Coronary artery (tissue), 2 donors: ENCODE results near the gene FANCF.
A peak's percentile ranks its signal among the peaks of the same experiment; 100 is the strongest.

Experiments
- DNase-seq: peaks from one replicate; pipeline ENCODE4 v3.0.0-alpha.2; 2017; ENCODE audit warnings: low spot score
- H3K27ac ChIP-seq, 2 donors: fragments of 200-600 bp; sonication (generic); one replicate each; pipeline ENCODE4 v1.5.1; 2016 to 2019
- H3K4me3 ChIP-seq: fragments of 200-600 bp; sonication (generic); 2 replicates; pipeline ENCODE4 v1.5.1; 2016; ENCODE audit warnings: mild to moderate bottlenecking, moderate library complexity
- TF ChIP-seq, protein P1 (sequence below): fragments of 200-600 bp; sonication (generic); IDR thresholded peaks from one replicate; pipeline ENCODE4 v1.5.1; 2019; ENCODE audit warnings: antibody characterized with exemption

FANCF gene

DNA sequence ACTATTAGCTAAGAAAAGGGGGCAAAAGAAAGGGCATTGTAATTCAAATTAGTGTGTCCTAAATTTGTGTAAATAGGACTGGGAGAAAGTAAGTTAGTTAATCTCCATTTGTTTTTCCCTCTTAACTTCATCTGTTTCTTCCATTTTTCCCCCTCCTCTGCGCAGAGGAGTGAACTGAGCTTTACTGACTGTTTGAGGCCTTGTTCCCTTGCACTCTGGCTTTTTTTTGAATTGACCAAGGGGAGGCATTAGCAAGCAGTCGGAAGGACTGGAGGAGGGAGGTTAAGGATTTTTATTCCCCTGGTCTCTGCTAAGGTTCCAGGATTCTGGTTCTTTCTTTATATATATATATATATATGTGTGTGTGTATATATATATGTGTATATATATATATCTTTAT, 15.2 kb upstream of the FANCF start:
- TF ChIP-seq, protein P1, sequence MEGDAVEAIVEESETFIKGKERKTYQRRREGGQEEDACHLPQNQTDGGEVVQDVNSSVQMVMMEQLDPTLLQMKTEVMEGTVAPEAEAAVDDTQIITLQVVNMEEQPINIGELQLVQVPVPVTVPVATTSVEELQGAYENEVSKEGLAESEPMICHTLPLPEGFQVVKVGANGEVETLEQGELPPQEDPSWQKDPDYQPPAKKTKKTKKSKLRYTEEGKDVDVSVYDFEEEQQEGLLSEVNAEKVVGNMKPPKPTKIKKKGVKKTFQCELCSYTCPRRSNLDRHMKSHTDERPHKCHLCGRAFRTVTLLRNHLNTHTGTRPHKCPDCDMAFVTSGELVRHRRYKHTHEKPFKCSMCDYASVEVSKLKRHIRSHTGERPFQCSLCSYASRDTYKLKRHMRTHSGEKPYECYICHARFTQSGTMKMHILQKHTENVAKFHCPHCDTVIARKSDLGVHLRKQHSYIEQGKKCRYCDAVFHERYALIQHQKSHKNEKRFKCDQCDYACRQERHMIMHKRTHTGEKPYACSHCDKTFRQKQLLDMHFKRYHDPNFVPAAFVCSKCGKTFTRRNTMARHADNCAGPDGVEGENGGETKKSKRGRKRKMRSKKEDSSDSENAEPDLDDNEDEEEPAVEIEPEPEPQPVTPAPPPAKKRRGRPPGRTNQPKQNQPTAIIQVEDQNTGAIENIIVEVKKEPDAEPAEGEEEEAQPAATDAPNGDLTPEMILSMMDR: no peak
- no peak for DNase-seq

DNA sequence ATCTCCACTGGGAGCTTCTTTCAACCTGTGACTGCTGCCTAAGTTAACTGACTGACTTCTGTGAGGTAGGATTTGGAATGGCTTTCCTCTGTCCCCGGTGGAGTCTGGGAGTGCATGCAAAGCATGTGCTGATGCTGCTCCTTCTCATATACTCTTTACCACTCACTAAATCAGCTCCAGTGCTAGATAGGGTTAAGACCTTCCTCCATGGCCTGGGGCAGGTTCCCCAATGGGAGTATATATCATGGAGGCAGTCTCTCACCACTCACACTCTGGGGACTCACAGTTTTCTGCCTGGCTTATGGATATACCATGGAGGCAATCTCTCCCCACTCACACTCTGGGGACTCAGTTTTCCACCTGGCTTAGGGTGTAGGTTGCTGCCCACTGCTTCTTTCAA, 10.1 kb upstream of the FANCF start:
- no peak overlapping the region for H3K27ac ChIP-seq
- TF ChIP-seq, protein P1: no peak
- H3K4me3 ChIP-seq: no peak overlapping the region
- DNase-seq: no peak

More for the DNA sequence above, 15.2 kb upstream of the FANCF start:
- Histone ChIP-seq H3K27ac (no peak overlapping the region), H3K4me3 (no peak overlapping the region)

GRCh38 chr11:22634897-22635629, 9.4 kb upstream of the FANCF start:
- DNase-seq: no peak
- no peak overlapping the region for H3K27ac ChIP-seq
- no peak overlapping the region for H3K4me3 ChIP-seq
- TF ChIP-seq, protein P1: no peak

DNA sequence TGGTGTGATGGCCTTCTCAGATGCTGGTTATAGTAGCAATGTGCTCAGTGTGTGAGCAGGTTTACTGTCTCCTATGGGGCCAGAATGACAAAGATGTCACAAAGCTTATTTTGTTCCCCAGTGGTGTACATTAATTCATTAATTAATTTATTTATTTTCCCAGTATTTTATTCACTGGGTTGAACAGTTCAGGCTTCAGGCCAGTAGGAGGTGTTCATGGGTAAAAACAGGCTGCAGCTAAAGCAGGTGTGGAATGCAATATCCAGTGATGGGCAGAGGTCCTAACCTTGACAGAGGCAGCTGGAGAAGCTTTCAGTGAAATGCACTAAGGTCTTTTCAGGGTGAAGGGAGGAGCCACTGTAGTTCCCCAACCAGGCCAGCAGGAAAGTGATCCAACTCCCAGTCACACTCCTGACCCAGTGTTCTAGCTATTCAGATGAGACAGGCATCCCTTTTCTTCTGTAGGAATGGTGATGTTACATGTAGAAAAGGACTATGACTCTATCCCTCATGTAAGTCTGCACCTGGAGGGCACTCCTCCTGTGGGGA, 7.8 kb upstream of the FANCF start:
- H3K4me3 ChIP-seq: no peak overlapping the region
- no peak for DNase-seq
- no peak overlapping the region for H3K27ac ChIP-seq
- TF ChIP-seq, protein P1: no peak

- no peak overlapping the region for H3K27ac ChIP-seq
- DNase-seq: no peak
- no peak overlapping the region for H3K4me3 ChIP-seq
- TF ChIP-seq, protein P1: no peak
These were observed 1.8 kb upstream of the FANCF start for GRCh38 chr11:22627421-22627820.

DNA sequence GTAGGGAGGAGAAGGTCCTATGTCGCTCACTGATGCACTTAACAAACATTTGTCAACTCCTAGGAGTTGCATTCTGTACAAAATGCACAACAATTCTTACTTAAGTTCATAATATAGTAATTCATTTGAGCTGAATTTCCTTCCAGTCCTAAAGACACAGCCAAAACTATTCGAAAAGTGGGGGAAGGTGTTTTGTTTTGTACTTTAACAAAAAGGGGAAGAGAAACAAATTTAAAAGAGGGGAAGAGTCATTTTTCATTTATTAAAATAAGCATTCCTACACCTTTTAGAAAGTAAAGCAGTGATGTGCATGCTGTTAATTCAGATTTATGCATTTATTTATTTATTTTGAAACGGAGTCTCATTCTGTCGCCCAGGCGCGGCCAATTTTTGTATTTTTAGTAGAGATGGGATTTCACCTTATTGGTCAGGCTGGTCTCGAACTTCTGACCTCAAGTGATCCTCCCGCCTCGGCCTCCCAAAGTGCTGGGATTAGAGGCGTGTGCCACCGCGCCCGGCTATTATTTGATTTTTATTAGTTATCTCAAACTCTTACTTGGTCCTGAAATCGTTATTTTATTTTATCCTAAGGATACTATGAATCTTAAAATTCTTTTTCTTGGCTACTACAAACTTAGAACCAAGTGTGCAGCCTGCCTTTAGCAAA, 1.1 kb upstream of the FANCF start:
- DNase-seq: no peak
- TF ChIP-seq, protein P1: no peak
- peak overlapping the region; percentile 95 for H3K4me3 ChIP-seq
- peak overlapping the region in 1 of 2 donors; percentile 78 for H3K27ac ChIP-seq
